ENCODE measurements around the gene PKN1. TPM values are rescaled to one million over a fixed set of nuclear protein-coding genes. Genes with fewer than 3 reads are reported as not detected.

PKN1 gene
- total and polyA plus RNA-seq, 2 of the 13 experiments (the other 11 are each of a cell fraction or from before 2014, with no cell fraction given): 45.7 to 54.5 TPM

DNA sequence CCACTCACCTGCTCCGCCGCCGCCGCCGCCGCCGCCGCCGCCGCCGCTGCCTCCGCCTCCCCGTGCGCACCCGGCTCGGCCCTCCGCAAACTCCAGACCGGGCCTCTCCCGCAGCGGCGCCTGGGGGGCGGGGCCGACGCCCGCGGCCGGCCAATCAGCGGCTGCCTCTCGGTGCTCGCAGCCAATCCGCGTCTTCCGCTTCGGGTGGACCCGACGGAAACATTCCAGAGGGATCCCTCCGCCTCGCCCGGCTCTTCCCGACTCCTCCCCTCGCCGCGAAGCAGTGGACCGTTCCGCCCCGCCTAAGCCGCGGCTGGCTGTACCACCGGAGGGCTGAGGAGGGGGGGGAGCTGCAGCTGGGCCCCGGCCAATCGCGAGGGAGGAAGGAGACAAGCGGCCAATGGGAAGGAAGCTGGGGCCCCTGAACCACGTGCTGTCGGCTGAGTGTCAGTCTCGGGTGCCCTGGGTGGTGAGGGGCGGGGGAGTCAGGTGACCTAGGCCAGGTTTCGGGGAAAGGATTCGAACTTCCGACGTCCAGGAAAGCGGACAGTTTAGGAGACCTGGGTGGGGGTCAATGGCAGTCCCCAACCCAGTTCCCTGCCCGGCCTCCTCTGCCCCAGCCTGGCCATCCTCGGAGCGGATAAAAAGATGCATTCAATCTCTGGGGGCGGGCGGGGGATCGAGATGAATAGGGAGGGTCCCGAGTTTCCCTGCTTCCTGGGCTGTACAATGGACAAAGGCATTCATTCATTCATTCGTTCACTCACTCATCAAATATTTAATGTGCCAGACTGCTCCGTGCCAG lies 63.1 kb downstream of the PKN1 start, which contains the start of gene GIPC1 (continued):
- TF ChIP-seq, protein P1, sequence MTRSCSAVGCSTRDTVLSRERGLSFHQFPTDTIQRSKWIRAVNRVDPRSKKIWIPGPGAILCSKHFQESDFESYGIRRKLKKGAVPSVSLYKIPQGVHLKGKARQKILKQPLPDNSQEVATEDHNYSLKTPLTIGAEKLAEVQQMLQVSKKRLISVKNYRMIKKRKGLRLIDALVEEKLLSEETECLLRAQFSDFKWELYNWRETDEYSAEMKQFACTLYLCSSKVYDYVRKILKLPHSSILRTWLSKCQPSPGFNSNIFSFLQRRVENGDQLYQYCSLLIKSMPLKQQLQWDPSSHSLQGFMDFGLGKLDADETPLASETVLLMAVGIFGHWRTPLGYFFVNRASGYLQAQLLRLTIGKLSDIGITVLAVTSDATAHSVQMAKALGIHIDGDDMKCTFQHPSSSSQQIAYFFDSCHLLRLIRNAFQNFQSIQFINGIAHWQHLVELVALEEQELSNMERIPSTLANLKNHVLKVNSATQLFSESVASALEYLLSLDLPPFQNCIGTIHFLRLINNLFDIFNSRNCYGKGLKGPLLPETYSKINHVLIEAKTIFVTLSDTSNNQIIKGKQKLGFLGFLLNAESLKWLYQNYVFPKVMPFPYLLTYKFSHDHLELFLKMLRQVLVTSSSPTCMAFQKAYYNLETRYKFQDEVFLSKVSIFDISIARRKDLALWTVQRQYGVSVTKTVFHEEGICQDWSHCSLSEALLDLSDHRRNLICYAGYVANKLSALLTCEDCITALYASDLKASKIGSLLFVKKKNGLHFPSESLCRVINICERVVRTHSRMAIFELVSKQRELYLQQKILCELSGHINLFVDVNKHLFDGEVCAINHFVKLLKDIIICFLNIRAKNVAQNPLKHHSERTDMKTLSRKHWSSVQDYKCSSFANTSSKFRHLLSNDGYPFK (CRISPR knock-in tag; IDR thresholded peaks at IDR 0.05; ENCODE audit: borderline replicate concordance): peak; percentile 45; the same call in 1 of the 2 replicates
- TF ChIP-seq, protein P2, sequence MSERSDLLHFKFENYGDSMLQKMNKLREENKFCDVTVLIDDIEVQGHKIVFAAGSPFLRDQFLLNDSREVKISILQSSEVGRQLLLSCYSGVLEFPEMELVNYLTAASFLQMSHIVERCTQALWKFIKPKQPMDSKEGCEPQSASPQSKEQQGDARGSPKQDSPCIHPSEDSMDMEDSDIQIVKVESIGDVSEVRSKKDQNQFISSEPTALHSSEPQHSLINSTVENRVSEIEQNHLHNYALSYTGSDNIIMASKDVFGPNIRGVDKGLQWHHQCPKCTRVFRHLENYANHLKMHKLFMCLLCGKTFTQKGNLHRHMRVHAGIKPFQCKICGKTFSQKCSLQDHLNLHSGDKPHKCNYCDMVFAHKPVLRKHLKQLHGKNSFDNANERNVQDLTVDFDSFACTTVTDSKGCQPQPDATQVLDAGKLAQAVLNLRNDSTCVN (CRISPR knock-in tag; IDR thresholded peaks at IDR 0.05; ENCODE audit: borderline replicate concordance): 0 out of 2 replicates have a peak, but pooled peaks have one; percentile 62
- TF ChIP-seq FOXC1 (CRISPR knock-in tag; IDR thresholded peaks at IDR 0.05; ENCODE audit: borderline replicate concordance) (peak; percentile 88), ZNF44 (CRISPR knock-in tag; IDR thresholded peaks at IDR 0.05) (peak; percentile 43; the same call in 1 of the 2 replicates), SRSF9 (IDR thresholded peaks at IDR 0.05; ENCODE audit: borderline replicate concordance, insufficient read depth, low read depth, low read length, poor library complexity, severe bottlenecking) (no peak), TBL1XR1 (IDR thresholded peaks at IDR 0.05; ENCODE audit: borderline replicate concordance, low read length, partially characterized antibody) (no peak), BHLHE40 (IDR thresholded peaks at IDR 0.05; ENCODE audit: low read length) (peak; percentile 98), POLR2G (IDR thresholded peaks at IDR 0.05; ENCODE audit: low read depth, low read length) (peak; percentile 56), WIZ (CRISPR knock-in tag; IDR thresholded peaks at IDR 0.05) (no peak)
- TF ChIP-seq, protein P3, sequence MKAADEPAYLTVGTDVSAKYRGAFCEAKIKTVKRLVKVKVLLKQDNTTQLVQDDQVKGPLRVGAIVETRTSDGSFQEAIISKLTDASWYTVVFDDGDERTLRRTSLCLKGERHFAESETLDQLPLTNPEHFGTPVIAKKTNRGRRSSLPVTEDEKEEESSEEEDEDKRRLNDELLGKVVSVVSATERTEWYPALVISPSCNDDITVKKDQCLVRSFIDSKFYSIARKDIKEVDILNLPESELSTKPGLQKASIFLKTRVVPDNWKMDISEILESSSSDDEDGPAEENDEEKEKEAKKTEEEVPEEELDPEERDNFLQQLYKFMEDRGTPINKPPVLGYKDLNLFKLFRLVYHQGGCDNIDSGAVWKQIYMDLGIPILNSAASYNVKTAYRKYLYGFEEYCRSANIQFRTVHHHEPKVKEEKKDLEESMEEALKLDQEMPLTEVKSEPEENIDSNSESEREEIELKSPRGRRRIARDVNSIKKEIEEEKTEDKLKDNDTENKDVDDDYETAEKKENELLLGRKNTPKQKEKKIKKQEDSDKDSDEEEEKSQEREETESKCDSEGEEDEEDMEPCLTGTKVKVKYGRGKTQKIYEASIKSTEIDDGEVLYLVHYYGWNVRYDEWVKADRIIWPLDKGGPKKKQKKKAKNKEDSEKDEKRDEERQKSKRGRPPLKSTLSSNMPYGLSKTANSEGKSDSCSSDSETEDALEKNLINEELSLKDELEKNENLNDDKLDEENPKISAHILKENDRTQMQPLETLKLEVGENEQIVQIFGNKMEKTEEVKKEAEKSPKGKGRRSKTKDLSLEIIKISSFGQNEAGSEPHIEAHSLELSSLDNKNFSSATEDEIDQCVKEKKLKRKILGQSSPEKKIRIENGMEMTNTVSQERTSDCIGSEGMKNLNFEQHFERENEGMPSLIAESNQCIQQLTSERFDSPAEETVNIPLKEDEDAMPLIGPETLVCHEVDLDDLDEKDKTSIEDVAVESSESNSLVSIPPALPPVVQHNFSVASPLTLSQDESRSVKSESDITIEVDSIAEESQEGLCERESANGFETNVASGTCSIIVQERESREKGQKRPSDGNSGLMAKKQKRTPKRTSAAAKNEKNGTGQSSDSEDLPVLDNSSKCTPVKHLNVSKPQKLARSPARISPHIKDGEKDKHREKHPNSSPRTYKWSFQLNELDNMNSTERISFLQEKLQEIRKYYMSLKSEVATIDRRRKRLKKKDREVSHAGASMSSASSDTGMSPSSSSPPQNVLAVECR (CRISPR knock-in tag; IDR thresholded peaks at IDR 0.05; ENCODE audit: borderline replicate concordance): peak; percentile 86
- TF ChIP-seq, protein P4, sequence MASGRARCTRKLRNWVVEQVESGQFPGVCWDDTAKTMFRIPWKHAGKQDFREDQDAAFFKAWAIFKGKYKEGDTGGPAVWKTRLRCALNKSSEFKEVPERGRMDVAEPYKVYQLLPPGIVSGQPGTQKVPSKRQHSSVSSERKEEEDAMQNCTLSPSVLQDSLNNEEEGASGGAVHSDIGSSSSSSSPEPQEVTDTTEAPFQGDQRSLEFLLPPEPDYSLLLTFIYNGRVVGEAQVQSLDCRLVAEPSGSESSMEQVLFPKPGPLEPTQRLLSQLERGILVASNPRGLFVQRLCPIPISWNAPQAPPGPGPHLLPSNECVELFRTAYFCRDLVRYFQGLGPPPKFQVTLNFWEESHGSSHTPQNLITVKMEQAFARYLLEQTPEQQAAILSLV (CRISPR knock-in tag; IDR thresholded peaks at IDR 0.05; ENCODE audit: borderline replicate concordance): peak; percentile 70
- TF ChIP-seq, protein P5, sequence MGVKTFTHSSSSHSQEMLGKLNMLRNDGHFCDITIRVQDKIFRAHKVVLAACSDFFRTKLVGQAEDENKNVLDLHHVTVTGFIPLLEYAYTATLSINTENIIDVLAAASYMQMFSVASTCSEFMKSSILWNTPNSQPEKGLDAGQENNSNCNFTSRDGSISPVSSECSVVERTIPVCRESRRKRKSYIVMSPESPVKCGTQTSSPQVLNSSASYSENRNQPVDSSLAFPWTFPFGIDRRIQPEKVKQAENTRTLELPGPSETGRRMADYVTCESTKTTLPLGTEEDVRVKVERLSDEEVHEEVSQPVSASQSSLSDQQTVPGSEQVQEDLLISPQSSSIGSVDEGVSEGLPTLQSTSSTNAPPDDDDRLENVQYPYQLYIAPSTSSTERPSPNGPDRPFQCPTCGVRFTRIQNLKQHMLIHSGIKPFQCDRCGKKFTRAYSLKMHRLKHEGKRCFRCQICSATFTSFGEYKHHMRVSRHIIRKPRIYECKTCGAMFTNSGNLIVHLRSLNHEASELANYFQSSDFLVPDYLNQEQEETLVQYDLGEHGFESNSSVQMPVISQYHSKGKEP (CRISPR knock-in tag; IDR thresholded peaks at IDR 0.05): no peak
- TF ChIP-seq, protein P6, sequence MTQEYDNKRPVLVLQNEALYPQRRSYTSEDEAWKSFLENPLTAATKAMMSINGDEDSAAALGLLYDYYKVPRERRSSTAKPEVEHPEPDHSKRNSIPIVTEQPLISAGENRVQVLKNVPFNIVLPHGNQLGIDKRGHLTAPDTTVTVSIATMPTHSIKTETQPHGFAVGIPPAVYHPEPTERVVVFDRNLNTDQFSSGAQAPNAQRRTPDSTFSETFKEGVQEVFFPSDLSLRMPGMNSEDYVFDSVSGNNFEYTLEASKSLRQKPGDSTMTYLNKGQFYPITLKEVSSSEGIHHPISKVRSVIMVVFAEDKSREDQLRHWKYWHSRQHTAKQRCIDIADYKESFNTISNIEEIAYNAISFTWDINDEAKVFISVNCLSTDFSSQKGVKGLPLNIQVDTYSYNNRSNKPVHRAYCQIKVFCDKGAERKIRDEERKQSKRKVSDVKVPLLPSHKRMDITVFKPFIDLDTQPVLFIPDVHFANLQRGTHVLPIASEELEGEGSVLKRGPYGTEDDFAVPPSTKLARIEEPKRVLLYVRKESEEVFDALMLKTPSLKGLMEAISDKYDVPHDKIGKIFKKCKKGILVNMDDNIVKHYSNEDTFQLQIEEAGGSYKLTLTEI (CRISPR knock-in tag; conservative IDR thresholded peaks at IDR 0.05): no peak

Data from HepG2 (cell line).